ENCODE data around the gene SUPT16H.

DNA sequence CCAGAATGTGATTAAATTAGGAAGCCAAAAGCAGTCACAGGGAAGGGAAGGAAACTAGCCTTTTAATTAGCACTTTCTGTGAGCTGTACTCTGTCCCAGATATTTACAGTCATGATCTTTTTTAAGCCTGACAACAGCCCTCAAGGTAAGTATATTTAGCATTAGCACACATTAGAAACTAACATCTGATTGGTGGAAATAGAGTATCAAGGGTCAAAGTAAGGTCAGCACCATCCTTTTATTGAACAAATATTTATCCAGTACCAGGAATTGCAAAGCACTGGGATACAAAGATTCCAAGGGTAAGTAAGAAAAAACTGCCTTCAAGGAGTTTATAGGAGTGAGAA is 75.7 kb downstream of the SUPT16H start:
- TF ChIP-seq, protein P1, sequence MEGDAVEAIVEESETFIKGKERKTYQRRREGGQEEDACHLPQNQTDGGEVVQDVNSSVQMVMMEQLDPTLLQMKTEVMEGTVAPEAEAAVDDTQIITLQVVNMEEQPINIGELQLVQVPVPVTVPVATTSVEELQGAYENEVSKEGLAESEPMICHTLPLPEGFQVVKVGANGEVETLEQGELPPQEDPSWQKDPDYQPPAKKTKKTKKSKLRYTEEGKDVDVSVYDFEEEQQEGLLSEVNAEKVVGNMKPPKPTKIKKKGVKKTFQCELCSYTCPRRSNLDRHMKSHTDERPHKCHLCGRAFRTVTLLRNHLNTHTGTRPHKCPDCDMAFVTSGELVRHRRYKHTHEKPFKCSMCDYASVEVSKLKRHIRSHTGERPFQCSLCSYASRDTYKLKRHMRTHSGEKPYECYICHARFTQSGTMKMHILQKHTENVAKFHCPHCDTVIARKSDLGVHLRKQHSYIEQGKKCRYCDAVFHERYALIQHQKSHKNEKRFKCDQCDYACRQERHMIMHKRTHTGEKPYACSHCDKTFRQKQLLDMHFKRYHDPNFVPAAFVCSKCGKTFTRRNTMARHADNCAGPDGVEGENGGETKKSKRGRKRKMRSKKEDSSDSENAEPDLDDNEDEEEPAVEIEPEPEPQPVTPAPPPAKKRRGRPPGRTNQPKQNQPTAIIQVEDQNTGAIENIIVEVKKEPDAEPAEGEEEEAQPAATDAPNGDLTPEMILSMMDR (IDR thresholded peaks at IDR 0.05): no peak
- no peak for TF ChIP-seq POLR2A (IDR thresholded peaks at IDR 0.05)

Measured in uterus (tissue), 2 donors.